ENCODE results near the gene FN3KRP.

Gene FN3KRP

DNA sequence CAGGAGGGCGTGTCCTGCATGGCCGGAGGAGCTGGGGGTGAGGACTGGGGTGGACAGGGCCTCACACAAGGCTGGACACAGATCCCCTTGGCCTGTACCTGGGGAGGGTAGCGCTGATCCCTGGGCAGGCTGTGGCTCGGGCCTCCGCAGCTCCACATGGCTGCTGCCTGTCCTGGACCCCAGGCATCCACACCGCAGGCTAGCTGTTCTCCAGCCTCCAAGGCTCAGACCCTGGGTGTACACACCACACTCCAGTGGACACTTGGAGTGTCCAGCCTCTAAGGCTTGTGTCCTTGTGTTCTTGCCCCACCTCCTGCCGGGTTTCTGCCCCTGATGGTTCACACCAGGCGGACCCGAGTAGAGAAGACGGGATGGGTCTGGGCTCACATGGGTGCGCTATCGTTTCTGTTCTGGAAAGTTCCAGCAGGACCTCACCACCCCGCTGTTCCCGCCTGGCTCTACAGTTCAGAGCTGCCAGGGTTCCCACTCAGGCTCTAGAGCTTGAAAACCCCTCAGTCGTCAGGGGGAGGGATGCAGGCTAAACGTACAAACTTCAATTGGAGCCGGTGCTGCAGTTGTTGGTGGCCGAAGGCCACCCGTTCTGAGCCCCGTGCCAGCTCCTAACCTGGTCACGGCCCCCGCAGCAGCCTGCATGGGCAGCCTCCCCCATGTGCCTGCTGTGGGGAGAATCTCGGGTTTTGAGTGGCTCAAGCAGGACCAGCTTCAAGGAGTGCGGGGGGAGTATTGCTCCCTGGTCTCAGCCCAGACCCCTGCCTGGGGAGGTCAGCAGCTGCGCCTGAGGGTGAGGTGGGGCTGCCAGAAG lies 6.6 kb upstream of the FN3KRP start:
- TF ChIP-seq, protein P1, sequence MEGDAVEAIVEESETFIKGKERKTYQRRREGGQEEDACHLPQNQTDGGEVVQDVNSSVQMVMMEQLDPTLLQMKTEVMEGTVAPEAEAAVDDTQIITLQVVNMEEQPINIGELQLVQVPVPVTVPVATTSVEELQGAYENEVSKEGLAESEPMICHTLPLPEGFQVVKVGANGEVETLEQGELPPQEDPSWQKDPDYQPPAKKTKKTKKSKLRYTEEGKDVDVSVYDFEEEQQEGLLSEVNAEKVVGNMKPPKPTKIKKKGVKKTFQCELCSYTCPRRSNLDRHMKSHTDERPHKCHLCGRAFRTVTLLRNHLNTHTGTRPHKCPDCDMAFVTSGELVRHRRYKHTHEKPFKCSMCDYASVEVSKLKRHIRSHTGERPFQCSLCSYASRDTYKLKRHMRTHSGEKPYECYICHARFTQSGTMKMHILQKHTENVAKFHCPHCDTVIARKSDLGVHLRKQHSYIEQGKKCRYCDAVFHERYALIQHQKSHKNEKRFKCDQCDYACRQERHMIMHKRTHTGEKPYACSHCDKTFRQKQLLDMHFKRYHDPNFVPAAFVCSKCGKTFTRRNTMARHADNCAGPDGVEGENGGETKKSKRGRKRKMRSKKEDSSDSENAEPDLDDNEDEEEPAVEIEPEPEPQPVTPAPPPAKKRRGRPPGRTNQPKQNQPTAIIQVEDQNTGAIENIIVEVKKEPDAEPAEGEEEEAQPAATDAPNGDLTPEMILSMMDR (IDR thresholded peaks at IDR 0.05; ENCODE audit: low read depth, low read length): no peak
- TF ChIP-seq POLR2A (IDR thresholded peaks at IDR 0.05; ENCODE audit: extremely low read depth, insufficient read length): no peak
- TF ChIP-seq MYC (IDR thresholded peaks at IDR 0.05; ENCODE audit: low read depth, low read length): no peak
- TF ChIP-seq, protein P2, sequence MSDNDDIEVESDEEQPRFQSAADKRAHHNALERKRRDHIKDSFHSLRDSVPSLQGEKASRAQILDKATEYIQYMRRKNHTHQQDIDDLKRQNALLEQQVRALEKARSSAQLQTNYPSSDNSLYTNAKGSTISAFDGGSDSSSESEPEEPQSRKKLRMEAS (IDR thresholded peaks at IDR 0.05; ENCODE audit: low read depth, low read length): no peak
- H3K4me3 ChIP-seq (ENCODE audit: low read depth, low read length): no peak overlapping the region

DNA sequence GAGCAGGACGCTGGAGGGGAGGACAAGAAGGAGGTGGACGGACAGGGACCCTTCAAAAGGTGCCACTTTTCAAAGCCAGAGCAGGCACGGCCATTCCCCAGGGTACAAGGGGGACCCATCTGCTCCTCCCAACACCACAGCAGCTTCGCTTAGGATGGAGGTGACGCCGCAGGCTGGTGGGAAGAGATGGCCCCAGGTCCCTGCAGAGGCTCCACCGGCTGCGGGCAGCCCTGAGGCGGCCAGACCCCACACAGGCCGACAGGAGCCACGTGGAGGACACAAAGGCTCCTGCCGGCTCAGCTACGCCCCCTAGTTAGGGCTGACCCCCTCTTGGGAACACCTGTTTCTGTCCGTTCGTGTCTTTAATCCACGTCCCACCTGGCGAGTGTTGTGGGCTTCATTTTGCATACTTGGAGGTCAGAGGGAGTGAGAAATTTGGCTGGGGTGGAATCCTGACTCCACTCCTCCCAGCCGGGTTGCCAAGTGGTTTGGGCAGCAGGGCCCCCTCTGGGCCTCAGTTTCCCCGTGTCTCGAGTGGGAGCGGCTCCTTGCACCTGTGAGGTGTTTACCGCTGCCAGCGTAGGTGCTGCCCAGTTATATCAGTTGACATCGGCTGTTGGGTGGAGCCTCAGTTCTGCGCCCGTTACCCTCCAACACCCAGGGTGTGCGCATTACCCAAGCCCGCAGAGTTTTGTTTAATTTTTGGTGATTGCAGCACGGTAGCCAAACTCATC lies 5.8 kb upstream of the FN3KRP start:
- TF ChIP-seq, protein P1 (IDR thresholded peaks at IDR 0.05; ENCODE audit: low read depth, low read length): no peak
- TF ChIP-seq POLR2A (IDR thresholded peaks at IDR 0.05; ENCODE audit: extremely low read depth, insufficient read length) (no peak), MYC (IDR thresholded peaks at IDR 0.05; ENCODE audit: low read depth, low read length) (no peak)
- TF ChIP-seq, protein P2 (IDR thresholded peaks at IDR 0.05; ENCODE audit: low read depth, low read length): no peak
- DNase-seq (ENCODE audit: low read depth): no peak
- H3K4me3 ChIP-seq (ENCODE audit: low read depth, low read length): no peak overlapping the region

More for the DNA sequence above, 6.6 kb upstream of the FN3KRP start:
- no peak for DNase-seq (ENCODE audit: low read depth)

DNA sequence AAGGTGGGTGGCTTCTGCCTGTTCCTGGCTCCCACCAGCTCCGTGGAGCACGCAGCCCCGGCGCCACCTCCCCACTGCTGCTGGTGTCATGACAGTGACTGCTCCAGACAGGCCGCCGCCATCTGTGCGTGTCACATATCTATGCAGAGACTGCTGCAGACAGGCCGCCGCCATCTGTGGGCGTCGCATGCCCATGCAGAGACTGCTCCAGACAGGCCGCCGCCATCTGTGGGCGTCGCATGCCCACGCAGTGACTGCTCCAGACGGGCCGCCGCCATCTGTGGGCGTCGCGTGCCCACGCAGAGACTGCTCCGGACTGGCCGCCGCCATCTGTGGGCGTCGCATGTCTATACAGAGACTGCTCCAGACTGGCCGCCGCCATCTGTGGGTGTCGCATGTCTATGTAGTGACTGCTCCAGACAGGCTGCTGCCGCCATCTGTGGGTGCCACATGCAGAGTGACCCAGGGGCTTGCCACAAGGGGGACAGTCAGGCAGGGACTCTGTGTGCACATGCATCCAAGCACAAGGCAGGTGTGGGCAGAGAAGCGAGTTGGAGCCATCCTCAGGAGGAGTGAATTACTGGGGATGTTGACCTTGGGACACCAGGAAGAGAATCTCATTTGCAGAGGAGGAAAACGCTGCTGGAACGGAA lies 3.3 kb upstream of the FN3KRP start:
- no peak overlapping the region for H3K4me3 ChIP-seq (ENCODE audit: low read depth, low read length)
- TF ChIP-seq MYC (IDR thresholded peaks at IDR 0.05; ENCODE audit: low read depth, low read length): no peak
- TF ChIP-seq, protein P1 (IDR thresholded peaks at IDR 0.05; ENCODE audit: low read depth, low read length): no peak
- TF ChIP-seq POLR2A (IDR thresholded peaks at IDR 0.05; ENCODE audit: extremely low read depth, insufficient read length): no peak
- TF ChIP-seq, protein P2 (IDR thresholded peaks at IDR 0.05; ENCODE audit: low read depth, low read length): no peak
- DNase-seq (ENCODE audit: low read depth): no peak

DNA sequence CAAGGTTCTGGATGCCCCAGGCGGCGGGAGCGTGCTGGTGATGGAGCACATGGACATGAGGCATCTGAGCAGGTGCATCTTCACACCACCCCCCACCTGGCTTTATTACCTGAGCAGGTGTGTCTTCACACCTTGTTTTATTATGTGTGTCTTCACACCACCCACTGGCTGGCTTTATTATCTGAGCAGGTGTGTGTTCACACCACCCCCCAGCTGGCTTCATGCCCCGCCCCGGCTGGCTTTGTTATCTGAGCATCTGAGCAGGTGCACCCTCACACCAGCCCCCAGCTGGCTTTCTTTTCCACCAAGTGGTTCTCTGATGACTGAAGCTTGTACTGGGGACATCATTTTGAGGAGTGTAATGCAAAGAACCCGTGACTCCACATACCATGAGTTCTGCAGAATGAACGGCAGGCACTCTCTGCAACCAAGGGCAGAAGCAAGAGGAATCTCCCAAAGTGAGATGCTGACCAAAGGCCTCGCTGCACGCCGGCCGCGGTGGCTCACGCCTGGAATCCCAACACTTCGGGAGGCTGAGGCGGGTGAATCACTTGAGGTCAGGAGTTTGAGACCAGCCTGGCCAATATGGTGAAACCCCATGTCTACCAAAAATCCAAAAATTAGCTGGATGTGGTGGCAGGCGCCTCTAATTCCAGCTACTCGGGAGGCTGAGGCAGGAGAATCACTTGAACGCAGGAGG lies 2.6 kb downstream of the FN3KRP start:
- no peak overlapping the region for H3K4me3 ChIP-seq (ENCODE audit: low read depth, low read length)
- TF ChIP-seq, protein P2 (IDR thresholded peaks at IDR 0.05; ENCODE audit: low read depth, low read length): no peak
- TF ChIP-seq, protein P1 (IDR thresholded peaks at IDR 0.05; ENCODE audit: low read depth, low read length): no peak
- no peak for TF ChIP-seq POLR2A (IDR thresholded peaks at IDR 0.05; ENCODE audit: extremely low read depth, insufficient read length)
- TF ChIP-seq MYC (IDR thresholded peaks at IDR 0.05; ENCODE audit: low read depth, low read length): no peak
- no peak for DNase-seq (ENCODE audit: low read depth)

DNA sequence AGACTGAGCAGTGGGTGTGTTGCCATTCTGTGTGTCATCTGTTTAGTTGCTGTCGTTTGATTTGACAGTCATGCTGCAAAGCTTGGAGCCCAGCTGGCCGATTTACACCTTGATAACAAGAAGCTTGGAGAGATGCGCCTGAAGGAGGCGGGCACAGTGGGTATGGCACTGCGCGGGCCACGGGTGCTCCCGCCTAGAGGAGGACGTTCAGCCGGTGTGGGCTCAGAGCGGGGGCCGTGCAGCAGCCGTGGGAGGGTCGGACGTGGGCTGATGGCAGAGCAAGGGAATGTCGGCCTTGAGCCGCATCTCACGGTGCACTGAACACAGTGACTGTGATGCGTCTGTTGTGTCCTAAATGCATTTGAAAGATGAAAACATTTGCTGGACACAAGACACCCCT lies 3.7 kb downstream of the FN3KRP start:
- H3K4me3 ChIP-seq (ENCODE audit: low read depth, low read length): no peak overlapping the region
- DNase-seq (ENCODE audit: low read depth): no peak

More for the DNA sequence above, 3.7 kb downstream of the FN3KRP start:
- TF ChIP-seq MYC (IDR thresholded peaks at IDR 0.05; ENCODE audit: low read depth, low read length) (no peak), POLR2A (IDR thresholded peaks at IDR 0.05; ENCODE audit: extremely low read depth, insufficient read length) (no peak)
- TF ChIP-seq, protein P2 (IDR thresholded peaks at IDR 0.05; ENCODE audit: low read depth, low read length): no peak
- TF ChIP-seq, protein P1 (IDR thresholded peaks at IDR 0.05; ENCODE audit: low read depth, low read length): no peak
